Esophagus muscularis mucosa (tissue), 4 donors: Measurements from ENCODE around the gene CAMKMT.

Experiments
- CTCF ChIP-seq, 3 experiments: fragments of 200-600 bp in 2 of 3; fragments of 450-650 bp in 1 of 3; sonication (generic) in 2 of 3; IDR thresholded peaks; one replicate each; pipeline ENCODE4 v1.5.1; 2017 to 2019; ENCODE audit warnings: antibody characterized with exemption in 3 of 3, mild to moderate bottlenecking in 2 of 3, moderate library complexity in 1 of 3
- EP300 ChIP-seq: sonication (generic); formaldehyde crosslinking; IDR thresholded peaks from one replicate; pipeline ENCODE4 v1.6.1; 2017; ENCODE audit warnings: antibody characterized with exemption
- POLR2A ChIP-seq: fragments of 450-650 bp; IDR thresholded peaks from one replicate; pipeline ENCODE4 v1.6.1; 2017; ENCODE audit warnings: antibody characterized with exemption, moderate library complexity, mild to moderate bottlenecking, low read depth
- POLR2AphosphoS5 ChIP-seq, 2 donors: sonication (generic); formaldehyde crosslinking; IDR thresholded peaks; one replicate each; pipeline ENCODE4 v1.6.1; 2017; ENCODE audit warnings: antibody characterized with exemption in 2 of 2

- TF ChIP-seq CTCF (IDR thresholded peaks at IDR 0.05) (no peak), POLR2AphosphoS5 (IDR thresholded peaks at IDR 0.05) (no peak), EP300 (no peak), POLR2A (no peak)
Observed at GRCh38 chr2:44804406-44805265, 442.9 kb downstream of the CAMKMT start.
